Measurements from ENCODE around the gene STC2.
A peak's percentile ranks its signal among the peaks of the same experiment; 100 is the strongest.
"Not testable (repeated sequence)": the region's sequence is repeated elsewhere in the genome, so short reads cannot be mapped to it uniquely, and the experiment has no call there.

Gene STC2

GRCh38 chr5:173296737-173297676 is 31.2 kb downstream of the STC2 start:
- DNase-seq, result no peak

DNA sequence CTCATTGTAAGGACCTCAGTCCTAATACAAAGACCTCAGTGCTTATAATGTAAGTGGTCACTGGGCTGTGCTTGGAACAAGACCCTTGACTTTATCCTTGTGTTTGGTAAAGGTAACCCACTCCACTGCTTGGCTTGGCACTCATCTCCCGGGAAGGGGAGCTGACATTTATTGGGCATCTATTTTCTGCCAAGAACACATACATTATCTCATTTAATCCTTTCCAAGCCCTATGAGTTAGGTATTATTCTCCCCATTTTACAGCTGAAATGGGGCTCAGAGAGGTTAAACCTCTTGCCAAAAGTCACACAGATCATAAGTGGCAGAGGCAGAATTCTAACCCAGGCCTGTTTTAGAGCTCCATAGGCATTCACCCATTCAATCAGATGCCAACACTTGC is 32.4 kb downstream of the STC2 start:
- DNase-seq, result no peak

DNA sequence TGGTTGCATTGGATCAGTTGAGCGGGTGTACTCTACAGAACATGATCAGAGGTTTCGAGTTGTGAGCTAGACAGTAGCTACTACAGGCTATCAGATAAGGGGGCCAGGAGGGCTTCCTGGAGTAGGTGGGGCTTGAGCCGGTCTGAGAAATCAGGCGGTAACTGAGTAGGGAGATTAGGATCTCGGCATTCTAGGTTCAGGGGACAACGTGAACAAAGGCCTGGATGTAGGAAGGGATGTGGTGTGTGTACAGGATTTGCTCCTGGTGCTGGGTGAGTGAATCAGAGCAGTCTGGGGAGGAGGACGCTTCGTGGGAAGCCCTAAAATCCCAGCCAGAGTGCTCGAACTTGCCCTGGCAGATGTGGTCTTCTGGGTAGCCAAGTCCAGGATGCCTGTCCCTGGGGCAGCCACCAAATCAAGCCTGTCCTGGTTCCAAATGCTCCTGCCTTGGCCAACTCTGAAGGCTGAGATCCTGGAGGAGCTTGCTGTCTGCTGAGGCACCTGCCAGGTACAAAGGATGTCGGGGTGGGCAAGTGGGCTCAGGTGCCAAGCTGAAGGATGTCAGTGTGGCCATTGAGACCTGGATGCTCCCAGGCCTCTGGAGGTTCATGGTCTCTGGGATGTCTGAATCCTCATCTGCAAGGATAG is 33.4 kb downstream of the STC2 start:
- no peak for DNase-seq

- peak; percentile 86 for DNase-seq
Observed at GRCh38 chr5:173293817-173294672, 34.2 kb downstream of the STC2 start.

- peak; percentile 90 for DNase-seq
Observed at GRCh38 chr5:173291722-173292658, 36.2 kb downstream of the STC2 start.

- no peak for DNase-seq
Observed at GRCh38 chr5:173290477-173291131, 37.6 kb downstream of the STC2 start.

GRCh38 chr5:173289372-173289771 is 38.8 kb downstream of the STC2 start:
- DNase-seq, result no peak

DNA sequence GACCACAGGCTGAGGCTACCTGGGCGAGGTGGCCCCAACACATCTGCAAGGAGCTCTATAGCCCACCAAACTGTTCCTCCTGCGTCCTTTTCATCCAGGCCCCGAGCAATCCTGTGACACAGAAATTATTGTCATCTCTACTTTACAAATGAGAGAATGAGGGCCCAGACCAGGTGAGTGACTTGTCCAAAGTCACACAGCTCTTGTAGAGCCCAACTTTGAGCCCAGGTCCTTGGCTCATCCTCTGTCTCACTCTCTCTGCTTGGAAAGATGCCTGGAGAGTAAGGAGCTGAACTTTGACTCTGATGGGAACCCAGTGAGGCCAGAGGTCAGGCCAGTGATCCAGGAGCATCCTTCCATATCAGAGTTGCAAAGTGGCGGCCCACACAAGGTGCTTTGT is 39.6 kb downstream of the STC2 start:
- no peak for DNase-seq

DNA sequence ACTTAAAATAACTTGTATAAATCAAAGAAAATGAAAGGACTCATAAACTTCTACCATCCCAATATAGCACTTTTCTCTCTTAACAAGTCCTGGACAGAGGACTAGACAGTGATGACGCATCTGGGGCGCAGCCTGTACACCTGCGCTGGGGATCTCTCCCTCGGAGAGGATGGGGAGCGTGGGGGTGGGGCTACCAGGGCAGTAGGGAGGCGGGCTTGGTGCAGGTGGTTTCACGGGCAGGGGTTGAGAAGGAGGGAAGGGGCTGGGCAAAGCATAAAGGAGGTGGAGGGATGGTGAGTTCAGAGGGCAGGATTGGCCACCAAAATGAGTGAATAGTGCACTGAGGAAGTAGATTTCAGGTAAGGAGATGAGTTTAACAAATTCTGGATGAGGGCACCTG is 41.1 kb downstream of the STC2 start:
- no peak for DNase-seq

DNA sequence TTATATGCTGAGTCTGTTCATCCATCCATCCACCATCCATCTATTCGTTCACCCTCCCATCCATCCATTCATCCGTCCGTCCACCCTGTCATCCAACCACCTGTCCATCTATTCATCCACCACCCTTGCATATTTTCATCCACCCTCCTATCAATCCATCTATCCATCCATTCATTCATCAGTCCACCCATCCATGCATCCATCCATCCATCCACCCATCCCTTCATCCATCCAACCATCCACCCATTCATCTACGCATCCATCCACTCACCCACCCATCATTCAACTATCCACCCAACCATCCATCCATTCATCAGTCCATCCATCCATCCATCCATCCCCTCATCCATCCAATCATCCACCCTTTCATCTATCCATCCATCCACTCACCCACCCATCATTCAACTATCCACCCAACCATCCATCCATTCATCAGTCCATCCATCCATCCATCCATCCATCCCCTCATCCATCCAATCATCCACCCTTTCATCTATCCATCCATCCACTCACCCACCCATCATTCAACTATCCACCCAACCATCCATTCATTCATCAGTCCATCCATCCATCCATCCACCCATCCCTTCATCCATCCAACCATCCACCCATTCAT is 43.8 kb downstream of the STC2 start:
- not testable (repeated sequence) for DNase-seq

DNA sequence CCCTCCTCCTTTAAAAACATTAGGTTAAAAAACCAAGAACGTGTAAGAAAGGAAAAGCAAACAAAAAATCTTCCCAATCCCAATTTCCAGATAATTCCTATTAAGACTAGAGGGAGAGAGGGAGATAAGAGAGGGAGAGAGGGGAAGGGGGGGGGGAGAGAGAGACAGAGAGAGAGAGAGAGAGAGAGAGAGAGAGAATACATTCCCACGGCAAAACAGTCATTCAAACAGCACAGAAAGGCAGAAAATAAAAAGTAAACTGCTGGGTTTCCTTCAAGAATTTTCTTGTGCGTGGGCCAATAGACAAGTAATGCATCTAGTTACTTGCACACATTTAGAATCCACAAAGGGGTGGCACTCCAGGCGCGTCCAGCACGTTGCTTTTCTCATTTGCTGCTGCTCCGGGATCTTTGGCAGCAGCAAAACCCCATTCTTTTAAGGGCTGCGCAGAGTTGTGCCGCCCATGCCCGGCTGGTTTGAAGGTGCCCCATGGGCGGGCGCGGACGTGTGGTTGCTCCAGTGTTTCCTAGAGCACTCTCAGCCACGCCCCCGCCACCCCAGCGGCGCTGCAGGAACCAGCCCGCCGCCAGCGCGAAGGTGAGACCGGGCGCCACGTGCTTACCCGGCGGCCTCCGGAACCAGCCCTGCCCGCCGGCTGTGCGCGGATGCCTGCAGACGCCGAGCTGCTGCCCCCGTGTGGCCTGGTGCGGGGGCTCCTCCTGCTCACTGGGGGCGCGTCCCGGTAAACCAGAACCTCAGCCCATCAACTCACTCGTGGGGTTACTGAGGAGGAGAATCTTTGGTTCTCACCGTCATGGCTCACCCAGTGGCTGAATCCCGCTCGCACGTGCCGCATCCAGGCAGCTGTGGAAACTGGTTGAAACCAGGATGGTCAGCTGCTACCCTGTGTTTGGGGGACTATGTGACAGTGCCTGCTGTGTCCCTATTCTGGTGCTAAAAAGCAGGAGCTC is 44.6 kb downstream of the STC2 start:
- DNase-seq, result peak; percentile 60

DNA sequence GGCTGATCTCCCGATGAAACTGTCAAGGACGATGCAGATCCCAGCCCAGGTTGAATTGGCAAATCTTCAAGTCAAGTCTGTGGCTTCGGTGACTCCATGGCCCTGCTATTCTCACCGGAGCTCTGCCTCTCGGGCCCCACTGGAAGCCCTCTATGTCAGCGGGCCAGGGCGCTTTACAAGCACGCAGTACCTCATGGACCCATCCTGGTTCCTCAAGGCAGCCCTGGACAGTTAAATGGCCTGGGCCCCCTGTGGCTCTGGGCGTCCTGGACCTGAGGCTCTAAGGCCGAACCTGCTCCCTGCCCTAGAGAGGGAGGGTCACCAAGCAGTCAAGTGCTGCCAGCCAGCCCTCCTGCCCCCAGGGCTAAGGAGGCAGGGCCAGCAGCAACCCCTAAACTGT is 45.3 kb downstream of the STC2 start:
- DNase-seq, result no peak

- peak; percentile 24 for DNase-seq
Observed at GRCh38 chr5:173281910-173282309, 46.3 kb downstream of the STC2 start.

- DNase-seq, result no peak
Observed at GRCh38 chr5:173279166-173279565, 49.0 kb downstream of the STC2 start.

- no peak for DNase-seq
Observed at GRCh38 chr5:173278641-173279040, 49.6 kb downstream of the STC2 start.

DNA sequence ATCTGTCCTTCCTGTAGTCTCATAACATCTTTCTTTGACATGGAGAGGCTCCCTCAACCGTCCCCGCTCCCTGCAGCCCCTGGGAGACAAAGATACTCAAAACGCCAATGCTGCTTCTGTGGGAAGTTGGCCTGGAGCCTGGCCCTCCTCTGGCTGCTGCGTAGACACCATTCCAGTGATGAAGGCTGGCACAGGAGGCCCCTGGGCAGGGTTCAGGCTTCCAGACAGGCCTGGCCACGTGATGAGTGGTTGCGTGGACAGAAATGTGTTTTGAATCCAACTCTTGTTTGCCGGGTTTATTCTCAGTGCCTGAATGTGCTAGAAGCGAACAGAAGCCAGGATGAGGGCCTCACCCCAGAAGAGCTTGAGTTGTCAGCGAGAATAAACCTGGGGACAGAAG is 50.0 kb downstream of the STC2 start:
- DNase-seq, result no peak

DNA sequence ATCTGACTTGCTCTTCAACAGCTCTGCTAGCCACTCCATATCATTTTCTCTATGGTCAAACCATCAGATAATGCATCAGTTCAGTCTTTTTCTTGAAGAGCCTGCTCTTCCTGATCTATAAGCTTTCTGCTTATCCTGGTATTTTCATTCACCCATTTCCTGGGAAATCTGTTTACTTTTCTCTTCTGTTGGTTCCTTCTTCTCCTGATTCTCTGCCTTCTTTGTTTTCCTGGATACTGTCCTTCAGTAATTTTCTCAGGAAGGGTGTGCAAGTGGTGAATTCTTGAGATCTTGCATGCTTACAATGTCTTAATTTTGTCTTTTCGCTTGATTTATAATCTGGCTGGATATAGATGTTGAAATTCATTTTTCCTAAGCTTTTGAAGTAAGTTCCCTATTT is 53.4 kb downstream of the STC2 start:
- DNase-seq, result no peak

- no peak for DNase-seq
Observed at GRCh38 chr5:173271419-173271818, 56.8 kb downstream of the STC2 start.

DNA sequence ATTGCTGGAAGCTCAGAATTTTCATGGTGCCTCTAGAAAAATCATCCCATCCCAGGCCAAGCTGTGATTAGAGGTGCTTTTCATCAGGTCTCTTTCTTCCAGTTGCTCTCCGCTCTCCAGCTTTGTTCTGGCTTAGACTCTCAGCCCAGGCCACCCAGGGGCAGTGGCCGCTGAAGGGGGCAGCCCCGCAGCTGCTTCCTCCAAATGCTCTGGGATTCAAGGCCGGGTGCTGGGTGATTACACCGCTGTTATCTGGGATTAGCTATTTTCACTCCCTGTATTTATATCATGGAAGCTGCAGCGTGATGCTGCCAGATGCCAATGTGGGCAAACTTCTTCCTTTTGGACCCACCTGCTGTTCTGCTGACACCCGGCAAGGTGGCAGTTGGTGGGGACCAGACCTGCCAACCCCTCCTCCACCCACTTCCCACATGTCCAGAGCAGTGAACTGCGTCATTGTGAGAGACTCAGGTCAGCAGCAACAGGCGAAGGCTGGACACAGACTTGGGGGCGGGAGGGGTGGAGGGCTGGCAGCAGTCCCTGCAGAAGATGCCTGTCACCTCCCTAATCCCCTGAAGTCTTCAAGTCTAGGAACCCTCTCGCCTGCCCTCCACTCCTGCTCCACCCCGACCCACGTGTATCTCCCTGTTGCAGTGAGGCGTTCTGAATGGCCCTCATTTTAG is 59.3 kb downstream of the STC2 start:
- DNase-seq, result no peak

All from fibroblast of skin of scalp (primary cell).